ENCODE data around the gene AJAP1. TPM values are rescaled to one million over a fixed set of nuclear protein-coding genes. Genes with fewer than 3 reads are reported as not detected.

Gene AJAP1
- total RNA-seq, 1 experiment from 2014 or later, result not detected

GRCh38 chr1:4741876-4742423 lies 87.5 kb downstream of the AJAP1 start:
- H3K36me3 ChIP-seq (ENCODE audit: control insufficient read depth in 1 of 2, insufficient read depth in 2 of 2, low read length in 2 of 2), result no peaks in the 10 kb centered on the region
- H3K9me2 ChIP-seq (ENCODE audit: insufficient read depth), result no peaks in the 10 kb centered on the region
- DNase-seq (ENCODE audit: low read depth, low spot score) (no peak), ATAC-seq (no peak)
- H3K9me3 ChIP-seq (ENCODE audit: control insufficient read depth in 1 of 2, insufficient read depth in 1 of 2, low read depth in 1 of 2, low read length in 2 of 2), result peaks cover 0 to 3% of the 10 kb centered on the region in 2 experiments; a peak in 1 of 4 replicates
- POLR2A ChIA-PET, result no interaction called here
- intact Hi-C loops (cut with micrococcal nuclease), result no loop called here
- no peak overlapping the region for H3K4me3 ChIP-seq (replicated peaks in 1 of 2; ENCODE audit: low read depth in 1 of 2, low read length in 2 of 2)
- no peak overlapping the region for H3K27ac ChIP-seq (ENCODE audit: low read depth, low read length)
- H2AFZ ChIP-seq (ENCODE audit: low read depth, low read length, poor library complexity, severe bottlenecking), result no peak overlapping the region
- no peaks in the 10 kb centered on the region for H3K79me2 ChIP-seq (ENCODE audit: insufficient read depth, low read length)
- no peaks in the 10 kb centered on the region for H4K20me1 ChIP-seq (ENCODE audit: insufficient read depth)
- H3K9ac ChIP-seq (ENCODE audit: low read length), result no peak overlapping the region
- RAD21 ChIA-PET (ENCODE audit: low non-redundant PET in 1 of 2, low total read pairs in 2 of 2, uncharacterized antibody in 2 of 2, unreplicated experiment in 2 of 2), result no interaction called here
- H3K27me3 ChIP-seq (ENCODE audit: insufficient read depth, low read length), result 0 out of 2 replicates have a peak, but pooled peaks cover 3% of the 10 kb centered on the region
- no peak overlapping the region for H3K4me2 ChIP-seq (ENCODE audit: low read length)
- CTCF ChIA-PET, result no interaction called here
- no peak for TF ChIP-seq POLR2A (IDR thresholded peaks at IDR 0.05; ENCODE audit: borderline replicate concordance, extremely low read depth, insufficient read depth, insufficient read length)
- 0 out of 2 replicates have a peak, but pooled peaks have one; percentile 2 for TF ChIP-seq RAD21 (IDR thresholded peaks at IDR 0.05; ENCODE audit: low read depth)
- BruUV-seq (replicated peaks), result no TSS peak
- no peaks in the 10 kb centered on the region for H3K4me1 ChIP-seq (ENCODE audit: control insufficient read depth in 1 of 2, insufficient read depth in 2 of 2, low read length in 2 of 2)

- intact Hi-C loops (cut with micrococcal nuclease), result no loop called here
- ChIA-PET POLR2A (no interaction called here), CTCF (no interaction called here), RAD21 (ENCODE audit: low non-redundant PET in 1 of 2, low total read pairs in 2 of 2, uncharacterized antibody in 2 of 2, unreplicated experiment in 2 of 2) (no interaction called here)
- H3K9ac ChIP-seq (ENCODE audit: low read length), result no peak overlapping the region
- no peaks in the 10 kb centered on the region; a peak in 1 of 4 replicates for H3K9me3 ChIP-seq (ENCODE audit: control insufficient read depth in 1 of 2, insufficient read depth in 1 of 2, low read depth in 1 of 2, low read length in 2 of 2)
- no peaks in the 10 kb centered on the region for H4K20me1 ChIP-seq (ENCODE audit: insufficient read depth)
- no peaks in the 10 kb centered on the region for H3K79me2 ChIP-seq (ENCODE audit: insufficient read depth, low read length)
- H3K27ac ChIP-seq (ENCODE audit: low read depth, low read length), result no peak overlapping the region
- 0 out of 2 replicates have a peak, but pooled peaks cover 3% of the 10 kb centered on the region for H3K27me3 ChIP-seq (ENCODE audit: insufficient read depth, low read length)
- H3K4me1 ChIP-seq (ENCODE audit: control insufficient read depth in 1 of 2, insufficient read depth in 2 of 2, low read length in 2 of 2), result no peaks in the 10 kb centered on the region
- H2AFZ ChIP-seq (ENCODE audit: low read depth, low read length, poor library complexity, severe bottlenecking), result no peak overlapping the region
- BruUV-seq (replicated peaks), result no TSS peak
- no peak overlapping the region for H3K4me2 ChIP-seq (ENCODE audit: low read length)
- no peak overlapping the region for H3K4me3 ChIP-seq (replicated peaks in 1 of 2; ENCODE audit: low read depth in 1 of 2, low read length in 2 of 2)
- DNase-seq (ENCODE audit: low read depth, low spot score) (no peak), ATAC-seq (no peak)
- H3K36me3 ChIP-seq (ENCODE audit: control insufficient read depth in 1 of 2, insufficient read depth in 2 of 2, low read length in 2 of 2), result no peaks in the 10 kb centered on the region
- H3K9me2 ChIP-seq (ENCODE audit: insufficient read depth), result no peaks in the 10 kb centered on the region
- TF ChIP-seq ZFX (IDR thresholded peaks at IDR 0.05) (no peak), EZH2phosphoT487 (IDR thresholded peaks at IDR 0.05; ENCODE audit: borderline replicate concordance) (no peak), CBX3 (IDR thresholded peaks at IDR 0.05; ENCODE audit: low read depth) (no peak), POLR2A (IDR thresholded peaks at IDR 0.05; ENCODE audit: borderline replicate concordance, extremely low read depth, insufficient read depth, insufficient read length) (no peak), YY1 (IDR thresholded peaks at IDR 0.05; ENCODE audit: extremely low read depth, insufficient replicate concordance, low read depth, low read length) (no peak), ELF1 (IDR thresholded peaks at IDR 0.05; ENCODE audit: borderline replicate concordance, low read depth) (no peak), POLR2AphosphoS5 (IDR thresholded peaks at IDR 0.05; ENCODE audit: low read depth, low read length) (no peak), REST (IDR thresholded peaks at IDR 0.05; ENCODE audit: low read depth) (no peak), SRF (IDR thresholded peaks at IDR 0.05; ENCODE audit: low read depth) (no peak)
- TF ChIP-seq, protein P1, sequence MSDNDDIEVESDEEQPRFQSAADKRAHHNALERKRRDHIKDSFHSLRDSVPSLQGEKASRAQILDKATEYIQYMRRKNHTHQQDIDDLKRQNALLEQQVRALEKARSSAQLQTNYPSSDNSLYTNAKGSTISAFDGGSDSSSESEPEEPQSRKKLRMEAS (IDR thresholded peaks at IDR 0.05), result no peak
- TF ChIP-seq, protein P2, sequence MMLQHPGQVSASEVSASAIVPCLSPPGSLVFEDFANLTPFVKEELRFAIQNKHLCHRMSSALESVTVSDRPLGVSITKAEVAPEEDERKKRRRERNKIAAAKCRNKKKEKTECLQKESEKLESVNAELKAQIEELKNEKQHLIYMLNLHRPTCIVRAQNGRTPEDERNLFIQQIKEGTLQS (IDR thresholded peaks at IDR 0.05), result no peak
- TF ChIP-seq, protein P3, sequence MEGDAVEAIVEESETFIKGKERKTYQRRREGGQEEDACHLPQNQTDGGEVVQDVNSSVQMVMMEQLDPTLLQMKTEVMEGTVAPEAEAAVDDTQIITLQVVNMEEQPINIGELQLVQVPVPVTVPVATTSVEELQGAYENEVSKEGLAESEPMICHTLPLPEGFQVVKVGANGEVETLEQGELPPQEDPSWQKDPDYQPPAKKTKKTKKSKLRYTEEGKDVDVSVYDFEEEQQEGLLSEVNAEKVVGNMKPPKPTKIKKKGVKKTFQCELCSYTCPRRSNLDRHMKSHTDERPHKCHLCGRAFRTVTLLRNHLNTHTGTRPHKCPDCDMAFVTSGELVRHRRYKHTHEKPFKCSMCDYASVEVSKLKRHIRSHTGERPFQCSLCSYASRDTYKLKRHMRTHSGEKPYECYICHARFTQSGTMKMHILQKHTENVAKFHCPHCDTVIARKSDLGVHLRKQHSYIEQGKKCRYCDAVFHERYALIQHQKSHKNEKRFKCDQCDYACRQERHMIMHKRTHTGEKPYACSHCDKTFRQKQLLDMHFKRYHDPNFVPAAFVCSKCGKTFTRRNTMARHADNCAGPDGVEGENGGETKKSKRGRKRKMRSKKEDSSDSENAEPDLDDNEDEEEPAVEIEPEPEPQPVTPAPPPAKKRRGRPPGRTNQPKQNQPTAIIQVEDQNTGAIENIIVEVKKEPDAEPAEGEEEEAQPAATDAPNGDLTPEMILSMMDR (IDR thresholded peaks at IDR 0.05 in 2 of 3, conservative IDR thresholded peaks at IDR 0.05 in 1 of 3; ENCODE audit: borderline replicate concordance in 1 of 3, insufficient read depth in 1 of 3, low read depth in 2 of 3, low read length in 2 of 3), result no peak
Observed at GRCh38 chr1:4743978-4744750, 89.8 kb downstream of the AJAP1 start.

Data from HCT116 (cell line).